Endodermal cell (in vitro differentiated cells): Measurements from ENCODE around the gene HOXD8. TPM values are rescaled to one million over a fixed set of nuclear protein-coding genes. Genes with fewer than 3 reads are reported as not detected.

ENCODE experiments used
- DNase-seq: peaks from one replicate; pipeline ENCODE4 v3.0.0-alpha.2; 2017
- H3K27ac ChIP-seq: 2 replicates; pipeline ENCODE4 v1.5.1; 2013; ENCODE audit warnings: mild to moderate bottlenecking, low read depth, low read length, moderate library complexity
- H3K27me3 ChIP-seq: 2 replicates; pipeline ENCODE4 v1.6.1; 2013; ENCODE audit warnings: mild to moderate bottlenecking, low read length, moderate library complexity; ENCODE audit not compliant: insufficient read depth, control insufficient read depth, poor library complexity, severe bottlenecking
- H3K36me3 ChIP-seq: 2 replicates; pipeline ENCODE4 v1.7.0; 2013; ENCODE audit warnings: mild to moderate bottlenecking, low read length, moderate library complexity; ENCODE audit not compliant: control insufficient read depth, insufficient read depth
- H3K4me1 ChIP-seq: one replicate; pipeline ENCODE4 v1.7.0; 2013; ENCODE audit warnings: low read length; ENCODE audit not compliant: control insufficient read depth, insufficient read depth
- H3K4me3 ChIP-seq: 2 replicates; pipeline ENCODE4 v1.5.1; 2013; ENCODE audit warnings: mild to moderate bottlenecking, low read length, moderate library complexity
- H3K9ac ChIP-seq: 2 replicates; pipeline ENCODE4 v1.6.1; 2013; ENCODE audit warnings: mild to moderate bottlenecking, low read length, moderate library complexity; ENCODE audit not compliant: poor library complexity, severe bottlenecking; ENCODE audit errors: extremely low read depth
- H3K9me3 ChIP-seq: 2 replicates; pipeline ENCODE4 v1.6.1; 2013; ENCODE audit warnings: mild to moderate bottlenecking, low read length, moderate library complexity; ENCODE audit not compliant: control insufficient read depth
- H3K27ac Mint-ChIP-seq: 2 replicates; pipeline ENCODE4 v1.8.0; 2020; ENCODE audit warnings: mixed read lengths
- H3K27me3 Mint-ChIP-seq: 2 replicates; pipeline ENCODE4 v1.8.0; 2021; ENCODE audit warnings: mild to moderate bottlenecking, mixed read lengths; ENCODE audit not compliant: insufficient read depth
- H3K36me3 Mint-ChIP-seq: 2 replicates; pipeline ENCODE4 v1.8.0; 2020; ENCODE audit warnings: low read depth, mixed read lengths
- H3K4me1 Mint-ChIP-seq: 2 replicates; pipeline ENCODE4 v1.8.0; 2020; ENCODE audit warnings: mixed read lengths
- H3K4me3 Mint-ChIP-seq: 2 replicates; pipeline ENCODE4 v1.8.0; 2020; ENCODE audit warnings: mild to moderate bottlenecking, moderate library complexity, mixed read lengths
- H3K9me3 Mint-ChIP-seq: 2 replicates; pipeline ENCODE4 v1.8.0; 2020; ENCODE audit warnings: mild to moderate bottlenecking, mixed read lengths
- CTCF ChIP-seq: fragments of 200-600 bp; sonication (generic); conservative IDR thresholded peaks from 2 replicates; pipeline ENCODE4 v1.5.0; 2021; ENCODE audit warnings: antibody characterized with exemption, mild to moderate bottlenecking
- WGBS, 2 experiments: methylation state at CpG; one replicate each; pipeline versions ENCODE4 v1.1.5 to v1.1.7; 2013; ENCODE audit warnings: missing lambda C conversion rate in 2 of 2, mixed read lengths in 1 of 2; ENCODE audit not compliant: insufficient coverage in 1 of 2, insufficient read length in 1 of 2; 5-methylcytosine and 5-hydroxymethylcytosine counted together
- total RNA-seq, 2 donors: library from RNA; stranded (reverse); fragmentation: NEBNext Ultra II Directional in 1 of 2; extraction: Animal tissue kit (Norgen Biotek cat#: 25700) in 1 of 2; gene quantifications; 2 replicates in 1 of 2; 3 replicates in 1 of 2; pipeline ENCODE4 v1.2.1, GENCODE V29; 2021

The HOXD8 gene
- total RNA-seq, 2 donors from 2014 or later: not detected

GRCh38 chr2:176164201-176164600, 34.7 kb downstream of the HOXD8 start:
- H3K27ac ChIP-seq: no peak overlapping the region
- no peak for DNase-seq
- peaks cover 100% of the 10 kb centered on the region for H3K27me3 ChIP-seq
- no peaks in the 10 kb centered on the region for H3K9me3 Mint-ChIP-seq
- no peaks in the 10 kb centered on the region for H3K4me1 ChIP-seq
- no peak overlapping the region for H3K9ac ChIP-seq
- H3K4me3 Mint-ChIP-seq: no peak overlapping the region
- H3K36me3 ChIP-seq: no peaks in the 10 kb centered on the region
- H3K4me1 Mint-ChIP-seq: peaks cover 15% of the 10 kb centered on the region
- H3K27ac Mint-ChIP-seq: no peak overlapping the region
- peaks cover 99% of the 10 kb centered on the region for H3K27me3 Mint-ChIP-seq
- no peak for TF ChIP-seq CTCF
- peaks cover 9% of the 10 kb centered on the region for H3K9me3 ChIP-seq
- H3K4me3 ChIP-seq: no peak overlapping the region
- 11 to 16% methylated on average over 13 of the region's 13 CpGs for WGBS, 2 experiments
- no peaks in the 10 kb centered on the region for H3K36me3 Mint-ChIP-seq

DNA sequence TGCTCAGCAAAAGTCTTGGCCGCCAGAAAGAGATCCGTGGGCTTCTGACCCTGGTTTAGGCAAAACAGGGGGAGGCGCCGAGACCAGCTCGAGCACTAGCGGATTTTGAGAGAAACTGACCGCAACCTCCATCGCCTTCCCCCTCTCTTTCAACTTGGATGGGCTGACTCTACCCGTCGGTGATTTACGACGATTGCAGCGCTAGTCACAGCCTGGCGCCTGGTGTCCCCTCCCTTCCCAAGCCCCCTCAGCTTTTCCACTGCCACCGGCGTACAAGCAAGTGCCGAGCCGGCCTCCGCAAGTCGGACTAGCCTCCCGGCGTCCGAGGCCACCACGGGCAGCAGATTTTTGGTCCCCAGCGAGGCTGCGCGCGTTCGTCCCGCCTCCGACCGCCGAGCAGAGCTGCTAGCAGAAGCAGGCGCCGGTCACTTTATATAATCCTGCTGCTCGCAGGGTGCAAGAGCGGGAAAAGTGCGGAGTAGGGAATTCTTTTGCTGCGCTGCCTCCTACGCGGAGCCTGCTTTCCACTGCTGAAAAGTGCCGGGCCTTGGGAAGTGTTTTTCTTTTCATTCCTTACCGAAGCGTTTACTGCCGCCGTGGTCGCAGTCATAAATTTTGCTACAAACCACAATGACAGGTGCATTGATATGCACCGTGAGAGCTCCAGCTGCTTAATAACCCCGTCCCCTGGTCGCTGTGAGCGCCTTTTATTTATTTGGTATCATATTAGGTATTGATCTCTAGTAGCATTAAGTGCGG, 35.3 kb downstream of the HOXD8 start:
- no peak for TF ChIP-seq CTCF
- 1 to 2% methylated on average over 25 to 52 of the region's 52 CpGs for WGBS, 2 experiments
- Histone ChIP-seq H3K9ac (no peak overlapping the region), H3K27me3 (peaks cover 100% of the 10 kb centered on the region), H3K9me3 (peaks cover 9% of the 10 kb centered on the region), H3K4me1 (no peaks in the 10 kb centered on the region), H3K27ac (no peak overlapping the region), H3K36me3 (no peaks in the 10 kb centered on the region), H3K4me3 (peak overlapping the region; percentile 13)
- Mint-ChIP-seq H3K27ac (no peak overlapping the region), H3K4me3 (no peak overlapping the region), H3K36me3 (no peaks in the 10 kb centered on the region), H3K9me3 (no peaks in the 10 kb centered on the region), H3K27me3 (peaks cover 99% of the 10 kb centered on the region), H3K4me1 (peaks cover 9% of the 10 kb centered on the region)
- DNase-seq: peak; percentile 74

- Mint-ChIP-seq H3K4me3 (no peak overlapping the region), H3K27me3 (peaks cover 99% of the 10 kb centered on the region), H3K27ac (no peak overlapping the region), H3K4me1 (peaks cover 5% of the 10 kb centered on the region), H3K9me3 (no peaks in the 10 kb centered on the region), H3K36me3 (no peaks in the 10 kb centered on the region)
- no peak for TF ChIP-seq CTCF
- Histone ChIP-seq H3K36me3 (no peaks in the 10 kb centered on the region), H3K27me3 (peaks cover 100% of the 10 kb centered on the region), H3K4me1 (no peaks in the 10 kb centered on the region), H3K27ac (no peak overlapping the region), H3K9me3 (peaks cover 9% of the 10 kb centered on the region), H3K4me3 (no peak overlapping the region), H3K9ac (no peak overlapping the region)
- 8 to 27% methylated on average over 7 to 24 of the region's 26 CpGs for WGBS, 2 experiments
- peak; percentile 70 for DNase-seq
Observed at GRCh38 chr2:176165370-176166050, 36.0 kb downstream of the HOXD8 start.
